Bone marrow (tissue), 2 donors: ENCODE data around the gene TBRG1.

ENCODE experiments used
- DNase-seq, 2 donors: peaks; one replicate each; lab custom pipeline; 2025; lab: John Stamatoyannopoulos, UW

TBRG1 gene

DNA sequence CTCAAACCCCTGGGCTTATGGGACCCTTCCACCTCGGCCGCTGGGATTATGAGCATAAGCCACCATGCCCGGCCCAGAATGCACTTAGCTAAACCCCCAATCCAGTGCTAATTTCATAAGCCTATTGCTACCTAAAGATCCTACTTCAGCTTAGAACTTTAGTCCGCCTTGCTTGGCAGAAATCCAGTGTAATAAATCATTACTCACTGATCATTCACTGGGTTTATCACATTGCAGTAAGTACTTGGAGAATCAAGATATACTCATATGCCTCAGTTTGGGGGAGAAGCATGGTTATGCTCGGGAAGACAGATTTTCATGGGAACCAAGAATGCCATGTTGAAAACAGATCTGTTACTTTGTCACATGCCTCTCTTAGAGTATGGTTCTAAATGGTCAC is 3.8 kb upstream of the TBRG1 start:
- DNase-seq = no peak

DNA sequence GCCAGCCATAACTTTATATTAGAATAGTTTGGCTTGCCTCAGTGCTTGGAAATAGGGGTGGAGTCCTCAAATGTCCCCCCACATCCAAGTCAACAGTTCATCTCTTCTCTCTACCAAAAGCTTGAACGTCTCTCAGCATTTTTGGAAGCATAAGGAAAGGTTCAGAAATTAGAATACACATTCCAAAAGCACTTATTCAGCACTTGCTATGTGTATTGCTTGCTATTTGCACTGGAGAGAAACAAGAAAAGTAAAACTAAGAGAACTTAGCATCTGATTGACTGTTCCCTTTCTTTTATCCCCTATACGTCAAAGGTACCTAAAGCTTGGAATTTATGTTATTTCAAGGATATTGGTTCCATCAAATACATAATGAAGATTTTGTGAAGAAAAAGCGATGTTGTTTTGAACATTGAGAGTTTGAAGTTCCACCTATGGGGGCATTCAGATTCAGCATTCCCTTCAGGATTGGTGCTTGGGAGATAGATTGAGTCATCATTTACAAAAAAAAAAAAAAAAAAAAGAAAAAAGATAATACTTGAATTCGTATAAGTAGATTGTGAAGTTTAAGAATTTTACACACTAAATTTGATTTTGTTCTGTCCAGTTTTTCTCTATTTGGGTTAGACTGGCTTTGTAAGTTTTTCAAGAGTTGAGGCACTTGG is 1.3 kb downstream of the TBRG1 start:
- DNase-seq = no peak

DNA sequence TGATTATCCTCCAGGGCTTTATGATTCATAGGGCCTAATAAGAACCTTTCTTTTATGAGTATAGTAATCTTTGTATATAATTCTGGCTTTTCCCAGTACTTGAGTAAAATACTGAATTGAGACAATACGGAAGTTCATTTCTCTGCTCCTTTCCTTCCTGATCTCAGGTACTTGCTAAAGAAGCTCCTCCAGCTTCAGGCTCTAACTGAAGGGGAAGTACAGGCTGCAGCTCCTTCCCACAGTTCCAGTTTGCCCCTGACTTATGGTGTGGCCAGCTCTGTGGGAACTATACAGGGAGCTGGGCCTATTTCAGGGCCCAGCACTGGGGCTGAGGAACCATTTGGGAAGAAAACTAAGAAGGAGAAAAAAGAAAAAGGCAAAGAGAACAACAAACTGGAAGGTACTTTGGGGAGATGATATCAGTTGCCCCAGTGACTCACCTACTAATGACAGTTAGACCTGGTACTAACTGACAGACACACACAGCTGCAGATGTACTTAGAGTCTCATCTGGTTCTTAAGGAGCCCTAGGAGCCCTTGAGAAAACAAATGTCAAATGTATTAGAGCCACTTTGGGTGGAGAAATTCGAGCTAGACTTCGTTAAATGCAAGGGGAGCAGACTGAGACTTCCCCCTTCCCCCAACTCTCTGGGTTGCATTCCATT is 3.0 kb downstream of the TBRG1 start:
- no peak for DNase-seq

DNA sequence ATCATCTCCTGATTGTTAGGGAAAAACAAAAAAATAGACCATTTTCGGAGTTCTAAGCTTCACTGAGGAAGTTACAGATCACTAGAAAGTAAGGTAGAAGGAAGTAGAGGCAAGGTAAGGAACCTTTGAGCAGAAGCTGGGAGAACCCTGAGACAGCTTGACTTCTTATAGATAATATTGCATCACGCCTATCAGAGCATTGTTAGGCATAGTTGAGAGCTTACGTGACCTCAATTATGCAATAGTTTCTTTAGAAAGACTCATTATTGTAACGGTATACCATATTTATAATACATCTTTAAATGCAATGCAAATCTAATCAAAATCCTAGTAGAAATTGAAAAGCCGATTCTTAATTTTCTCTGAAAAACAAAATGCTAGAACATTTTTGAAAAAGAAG is 4.9 kb downstream of the TBRG1 start:
- DNase-seq = no peak

DNA sequence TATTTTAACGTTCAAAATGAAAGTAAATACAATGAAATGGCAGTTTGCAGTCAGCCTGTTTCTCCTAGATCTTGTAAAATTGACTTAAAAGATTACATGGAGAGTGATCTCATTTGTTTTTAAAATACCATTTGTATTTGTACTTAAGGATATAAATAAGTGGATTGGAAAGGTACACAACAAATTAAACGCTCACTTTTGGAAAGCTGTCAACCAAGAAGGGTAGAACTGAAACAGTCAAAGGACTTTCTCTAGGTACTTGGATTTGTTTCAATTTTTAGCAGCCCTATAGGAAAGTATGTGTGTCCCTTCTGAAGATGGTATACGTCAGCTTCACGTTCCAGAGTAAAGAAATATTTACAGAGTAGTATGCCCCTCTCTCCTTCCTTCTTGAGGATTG is 7.3 kb downstream of the TBRG1 start:
- no peak for DNase-seq

DNA sequence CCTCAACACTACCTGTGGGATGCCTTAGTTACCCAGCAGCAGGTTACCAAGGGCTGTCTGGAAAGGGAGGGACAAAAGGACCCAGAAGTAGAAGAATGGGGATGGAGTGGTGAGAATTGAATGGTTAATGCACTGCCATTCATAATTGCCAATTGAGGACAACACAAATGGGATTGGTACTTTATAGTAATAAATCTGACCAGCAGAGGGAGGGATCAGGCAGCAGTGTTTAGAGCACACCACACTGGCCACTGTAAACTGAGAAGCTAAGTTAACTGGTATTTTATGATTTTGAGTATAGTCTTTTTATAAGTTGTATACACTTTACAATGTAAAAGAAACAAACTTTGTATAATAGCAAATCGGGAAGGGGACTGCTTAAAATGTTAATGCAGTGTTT is 10.7 kb downstream of the TBRG1 start:
- DNase-seq = no peak

DNA sequence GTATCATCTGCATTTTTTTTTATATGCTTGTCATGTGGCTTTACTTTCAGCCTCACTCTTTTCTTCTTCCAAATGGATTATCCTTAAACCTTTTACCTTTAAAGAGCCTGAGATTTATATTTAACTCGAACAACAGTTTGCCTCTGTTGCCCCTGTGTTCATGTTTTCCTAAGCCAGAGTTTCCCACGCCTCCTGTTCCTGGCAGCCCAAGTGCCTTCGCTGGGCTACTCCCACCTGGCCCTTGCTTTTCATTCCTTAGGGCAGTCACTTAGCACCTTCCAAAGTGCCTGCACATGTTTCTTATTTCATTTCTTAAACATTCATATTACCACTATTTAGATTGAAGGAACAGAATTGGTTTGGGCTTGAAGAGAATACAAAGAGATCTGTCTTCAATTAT is 13.3 kb downstream of the TBRG1 start:
- DNase-seq = no peak

DNA sequence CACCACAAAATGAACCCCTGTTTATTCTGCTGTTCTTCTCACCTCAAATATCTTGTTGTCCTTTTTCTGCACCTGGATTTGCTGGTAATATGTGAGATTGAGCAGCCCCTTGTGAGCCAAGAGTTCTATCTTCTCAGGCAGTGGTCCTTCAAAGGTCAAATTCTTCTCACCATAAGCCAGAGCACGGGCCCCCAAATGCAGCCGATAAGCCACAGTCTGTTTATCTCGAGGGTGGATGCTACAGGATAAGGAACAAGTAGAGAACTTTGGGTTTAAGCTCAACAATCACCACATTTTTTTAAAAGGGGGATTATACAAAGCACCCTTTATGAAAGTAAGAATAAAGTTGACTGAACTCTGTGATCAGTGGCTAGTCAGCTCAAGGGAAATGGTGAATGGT is 15.8 kb downstream of the TBRG1 start:
- DNase-seq = no peak

DNA sequence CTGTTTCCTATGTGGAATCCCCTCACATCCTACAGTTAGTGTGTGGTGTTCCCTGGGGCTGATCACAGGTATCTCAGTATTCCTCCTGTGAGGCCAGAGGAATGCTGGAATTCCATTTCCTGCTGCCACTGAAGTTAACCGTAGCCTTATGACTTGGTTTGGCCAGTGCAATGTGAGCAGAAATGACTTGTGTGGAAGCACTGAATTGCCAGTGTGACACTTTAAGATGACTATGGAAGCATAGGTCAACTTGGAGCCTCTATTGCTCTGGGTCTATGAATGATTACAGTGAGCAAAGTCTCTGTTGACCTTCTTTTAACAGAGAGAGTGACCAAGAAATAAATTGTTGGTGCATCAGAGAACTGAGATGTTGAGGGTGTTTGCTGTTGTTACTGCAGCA is 16.5 kb downstream of the TBRG1 start:
- no peak for DNase-seq

DNA sequence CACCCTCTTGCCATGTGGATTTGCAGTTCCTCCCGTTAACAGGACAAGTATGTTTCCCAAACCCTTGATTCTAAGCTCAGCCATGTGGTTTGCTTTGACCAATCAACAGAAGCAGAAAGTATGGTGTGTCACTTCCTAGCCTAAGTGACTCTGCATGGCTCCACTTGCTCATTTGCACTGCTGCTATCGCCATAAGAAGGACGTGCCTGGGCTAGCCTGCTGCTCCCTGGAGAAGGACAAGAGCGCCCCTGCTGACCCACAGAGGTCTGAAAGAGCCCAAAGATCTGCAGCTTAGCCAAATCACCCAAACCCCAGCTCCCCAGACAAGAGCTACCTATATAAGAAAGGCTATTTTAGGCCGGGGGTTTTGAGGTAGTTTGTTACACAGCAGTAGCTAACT is 18.0 kb downstream of the TBRG1 start:
- no peak for DNase-seq

DNA sequence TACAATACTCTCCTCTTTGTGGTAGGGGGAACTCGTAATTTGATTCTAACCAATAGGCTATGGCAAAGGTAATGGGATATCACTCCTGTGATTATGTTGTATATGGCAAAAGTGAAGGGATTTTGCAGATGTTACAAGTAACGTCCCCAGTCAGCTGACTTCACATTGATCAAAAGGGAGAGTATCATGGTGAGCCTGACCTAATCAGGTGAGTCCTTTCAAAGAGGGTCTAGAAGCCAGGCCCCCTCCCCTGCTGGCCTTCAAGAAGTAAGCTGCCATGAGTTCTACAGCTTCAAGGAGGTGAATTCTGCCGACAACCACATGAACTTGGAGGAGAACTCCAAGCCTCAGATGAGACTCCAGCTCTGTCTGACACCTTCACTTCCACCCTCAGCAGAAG is 20.0 kb downstream of the TBRG1 start:
- DNase-seq = no peak

DNA sequence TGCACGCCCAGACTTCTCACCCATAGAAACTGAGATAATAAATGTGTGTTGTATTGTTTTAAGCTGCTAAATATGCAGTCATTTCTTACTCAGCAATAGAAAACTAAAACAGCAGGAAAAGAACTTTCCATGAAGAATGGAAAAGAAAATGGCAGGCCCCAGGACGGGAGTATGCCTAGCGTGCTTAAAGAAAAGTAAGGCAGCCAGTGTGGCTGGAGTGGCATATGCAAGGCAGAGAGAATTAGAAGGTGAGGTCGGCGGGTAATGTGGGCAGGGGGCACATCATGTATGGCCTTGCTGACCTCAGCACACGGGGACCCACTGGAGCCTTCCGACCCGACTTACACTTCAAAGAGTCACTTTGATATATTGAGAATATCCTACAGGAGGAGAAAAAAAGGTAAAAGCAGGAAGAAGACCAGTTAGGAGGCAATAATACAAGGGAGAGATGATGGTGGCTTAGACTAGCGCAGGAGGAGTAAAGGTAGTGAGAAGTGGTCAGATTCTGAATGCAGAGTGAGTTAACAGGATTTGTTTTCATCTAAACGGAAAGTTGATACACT is 20.5 kb downstream of the TBRG1 start:
- DNase-seq = no peak

DNA sequence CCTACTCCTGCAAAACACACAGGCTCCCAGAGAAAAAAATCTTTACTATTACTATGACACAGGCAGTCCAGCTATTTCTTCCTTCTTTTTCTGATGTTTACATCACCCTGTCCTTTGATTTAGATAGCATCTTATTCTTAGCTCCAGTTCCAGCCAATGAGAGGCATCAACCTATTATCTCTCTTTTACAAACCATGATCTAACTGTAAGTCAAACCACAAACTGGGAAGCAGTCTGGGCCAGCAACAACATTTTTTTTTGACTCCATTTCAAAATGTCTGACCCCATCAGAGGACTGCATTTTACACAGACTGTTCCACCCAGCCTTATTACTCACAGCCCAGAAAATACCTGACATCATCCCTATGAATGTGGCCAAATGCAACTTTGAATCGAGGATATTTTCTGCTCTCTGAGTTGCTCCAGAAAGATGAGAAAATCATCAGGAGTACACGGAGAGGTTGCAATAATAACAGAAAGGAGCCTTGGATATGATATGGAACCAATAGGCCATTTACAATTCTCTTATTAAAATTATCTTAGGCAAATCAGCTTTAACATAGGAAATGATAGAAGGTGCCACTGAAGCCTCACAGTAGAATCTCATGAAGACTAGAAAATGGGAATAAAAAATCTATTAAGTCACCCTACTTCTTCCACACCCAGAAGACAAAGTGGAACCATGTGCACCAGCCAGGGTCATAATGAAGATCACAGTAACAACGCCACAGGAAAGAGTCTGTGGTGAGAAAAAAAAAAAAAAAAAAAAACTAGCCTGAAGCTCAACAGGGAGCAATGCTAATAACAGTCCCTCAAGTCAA is 21.2 kb downstream of the TBRG1 start:
- no peak for DNase-seq

DNA sequence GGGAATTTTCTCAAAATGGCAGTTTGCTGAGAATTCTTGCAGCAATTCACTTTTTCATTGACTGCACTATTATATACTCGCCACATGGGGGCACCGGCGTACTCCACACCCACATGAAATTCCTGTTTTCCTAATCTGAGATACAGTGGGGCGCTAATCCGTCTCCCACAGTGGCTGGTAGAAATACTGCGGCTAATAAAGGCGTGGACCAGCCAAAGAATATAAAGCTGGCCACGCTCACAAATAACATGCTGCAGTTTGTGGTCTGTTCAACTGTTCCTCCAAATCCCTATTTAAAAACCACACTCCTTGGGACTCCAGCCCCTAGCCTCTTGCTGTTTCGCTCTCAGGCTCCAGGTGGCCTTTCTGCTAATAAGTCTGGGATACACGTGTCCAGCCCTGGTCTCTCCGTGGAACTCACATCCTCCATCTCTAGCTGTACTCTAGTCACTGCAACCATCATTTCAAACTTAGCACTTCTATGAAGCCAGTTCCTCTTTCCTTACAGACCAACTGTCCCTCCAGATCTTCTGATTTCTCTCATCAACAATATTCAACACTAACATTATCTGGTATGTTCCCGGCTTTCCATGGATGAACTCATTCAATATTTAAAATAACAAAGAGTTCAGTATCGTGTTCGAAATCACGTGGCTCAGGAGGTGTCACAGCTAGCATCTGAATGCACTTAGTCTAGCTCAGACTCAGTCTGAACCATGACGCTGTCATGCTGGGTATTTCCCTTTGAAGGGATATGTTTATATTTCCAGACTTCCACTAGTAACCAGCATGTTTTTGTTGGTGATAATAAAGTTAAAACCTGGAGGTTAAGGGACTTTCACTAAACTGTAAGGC is 22.0 kb downstream of the TBRG1 start:
- DNase-seq = peak in 1 of 2 donors; percentile 29

DNA sequence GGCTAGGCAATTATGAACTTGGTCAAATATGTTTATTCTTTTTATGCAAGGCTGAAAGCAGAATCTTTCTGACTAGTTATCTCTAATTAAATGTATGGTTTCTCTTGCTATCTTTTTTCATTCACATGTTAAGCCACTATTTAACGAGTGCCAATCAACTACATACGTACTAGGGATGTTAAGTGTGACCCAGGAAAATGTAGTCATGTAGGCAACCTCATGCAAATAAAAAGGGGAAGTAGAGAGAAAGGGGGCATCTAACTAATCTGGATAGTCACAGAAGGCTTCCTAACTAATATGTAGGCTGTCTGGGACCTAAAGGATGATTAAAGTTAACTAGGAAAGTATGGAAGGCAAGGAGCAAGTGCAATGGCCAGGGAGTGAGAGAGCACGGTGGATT is 23.5 kb downstream of the TBRG1 start:
- peak in 1 of 2 donors; percentile 13 for DNase-seq

DNA sequence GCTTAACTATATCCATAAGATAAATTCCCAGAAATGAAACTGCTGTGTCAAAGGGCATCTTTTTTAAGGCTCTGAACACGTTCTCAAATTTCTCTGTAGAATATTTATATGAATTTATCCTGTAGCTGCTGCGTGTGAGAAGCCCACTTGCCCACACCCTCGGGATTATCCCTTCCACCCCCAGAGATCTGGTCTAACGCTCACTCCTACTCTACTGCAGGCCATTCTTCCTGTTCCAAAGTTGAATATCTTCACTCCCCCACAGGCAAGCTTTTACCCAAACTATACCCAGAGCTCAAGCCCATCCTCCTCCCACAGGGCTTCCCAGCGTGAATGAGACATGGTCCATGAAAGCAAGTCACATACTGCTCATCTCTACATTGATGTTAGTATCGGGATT is 25.9 kb downstream of the TBRG1 start:
- no peak for DNase-seq

DNA sequence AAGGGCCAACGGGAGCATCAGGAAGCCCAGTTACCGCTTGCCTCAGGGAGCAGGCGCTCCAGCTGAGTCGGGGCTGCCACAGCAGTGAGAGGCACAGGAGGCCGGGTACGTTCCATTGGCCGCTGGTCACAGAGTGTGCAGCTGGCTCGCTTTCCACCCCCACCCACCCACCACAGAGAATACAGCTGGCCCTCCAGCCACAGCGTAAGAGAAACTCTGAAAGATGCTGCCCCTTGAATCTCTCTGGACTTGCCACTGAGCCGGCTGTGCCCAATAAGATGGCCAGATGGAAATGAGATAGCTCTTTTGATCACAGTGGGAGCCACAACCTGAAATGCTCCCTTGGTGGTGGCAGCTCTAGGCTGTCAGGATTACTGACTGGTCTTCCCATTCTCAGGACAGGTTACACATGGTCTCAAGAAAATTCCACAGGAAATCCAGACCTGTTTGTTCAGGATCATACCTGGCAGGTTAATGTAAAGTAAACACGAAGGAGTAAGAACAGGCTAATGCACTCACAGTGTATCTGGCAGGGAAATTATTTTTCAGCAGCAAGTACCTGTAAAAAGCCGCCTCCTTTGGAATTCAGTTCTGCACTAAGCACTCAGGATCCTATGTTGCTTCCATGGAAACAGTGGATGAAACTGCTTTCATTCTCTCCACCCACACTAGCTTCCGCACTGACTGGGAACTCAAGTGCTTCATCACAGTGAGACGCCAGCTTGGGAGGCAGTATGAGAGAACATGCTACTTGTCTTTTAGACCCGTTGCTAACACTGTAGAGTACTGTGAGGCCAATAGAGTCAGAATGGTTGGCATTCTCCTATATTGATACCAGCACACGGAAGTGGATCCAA is 34.3 kb downstream of the TBRG1 start:
- no peak for DNase-seq

DNA sequence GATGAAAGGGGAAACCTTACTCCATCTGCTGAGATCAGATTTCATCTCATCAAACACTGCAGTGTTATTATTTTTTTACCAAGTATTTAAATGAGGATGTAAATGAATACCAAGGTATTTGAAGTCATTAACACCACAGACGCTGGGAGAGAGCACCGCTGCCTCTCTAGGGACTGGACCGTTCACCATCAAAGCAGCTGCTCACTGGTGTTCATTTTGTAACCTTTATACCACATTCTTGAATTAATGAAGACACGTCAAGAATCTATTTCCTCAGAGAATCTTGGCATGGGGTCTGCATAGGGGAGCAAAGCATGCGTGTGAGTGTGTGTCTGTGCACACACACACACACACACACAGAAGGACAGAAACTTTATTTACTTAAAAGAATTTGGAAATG is 35.2 kb downstream of the TBRG1 start:
- no peak for DNase-seq

DNA sequence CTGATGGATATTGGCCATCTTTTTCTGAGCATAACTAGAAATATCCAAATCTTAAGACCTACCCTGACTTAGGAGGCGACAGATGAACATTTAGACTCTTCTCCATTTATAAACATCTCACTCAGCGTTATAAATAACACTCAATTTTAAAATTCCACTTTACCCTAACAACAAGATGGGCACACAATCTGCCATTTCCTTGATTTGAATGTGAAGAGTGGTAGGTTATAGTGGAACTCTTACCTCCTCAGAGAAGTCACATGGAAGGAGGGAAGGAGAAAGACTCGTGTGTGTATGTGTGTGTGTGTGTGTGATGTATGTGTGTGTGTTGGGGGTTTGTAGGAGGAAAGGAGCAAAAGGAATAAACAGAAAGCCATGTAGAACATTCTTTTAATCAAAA is 35.8 kb downstream of the TBRG1 start:
- DNase-seq = no peak

DNA sequence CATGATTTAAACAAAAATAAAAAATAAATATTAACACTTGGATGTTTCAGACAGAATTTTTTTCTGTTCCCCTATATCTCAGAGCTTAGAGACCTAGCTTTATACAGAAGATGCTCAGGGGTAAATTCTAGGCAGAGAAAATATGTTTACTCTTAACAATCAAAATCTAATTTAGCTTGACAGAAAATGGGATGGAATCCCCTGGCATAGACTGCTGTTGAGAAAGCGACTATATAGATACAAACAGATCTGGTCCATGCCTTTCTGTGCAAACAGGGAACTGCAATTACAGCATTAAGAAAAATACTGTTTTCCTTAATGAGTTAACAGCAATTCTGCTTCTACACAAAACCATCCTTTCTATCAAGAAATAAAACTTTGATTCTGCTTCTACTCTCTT is 36.3 kb downstream of the TBRG1 start:
- DNase-seq = no peak

DNA sequence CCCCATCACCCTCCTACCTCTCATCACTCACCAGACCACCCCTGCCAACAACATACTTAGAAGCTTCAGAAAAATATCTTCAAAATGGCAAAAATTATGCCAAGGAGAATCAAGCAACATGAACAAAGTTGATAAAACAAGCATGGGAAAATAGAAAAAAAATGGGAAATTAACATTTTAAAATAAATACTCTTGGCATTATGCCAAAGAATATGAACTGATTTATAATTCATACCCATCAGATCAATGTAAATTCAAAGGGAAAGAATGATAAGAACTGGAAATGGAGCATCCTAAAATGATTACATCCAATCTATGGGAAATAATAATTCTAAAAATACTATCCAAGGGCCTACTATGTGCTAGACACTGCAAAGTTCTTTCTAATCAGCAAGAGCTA is 38.9 kb downstream of the TBRG1 start:
- DNase-seq = no peak
